ENCODE measurements around the gene KANK3.
"Not testable (repeated sequence)": the region's sequence is repeated elsewhere in the genome, so short reads cannot be mapped to it uniquely, and the experiment has no call there.

DNA sequence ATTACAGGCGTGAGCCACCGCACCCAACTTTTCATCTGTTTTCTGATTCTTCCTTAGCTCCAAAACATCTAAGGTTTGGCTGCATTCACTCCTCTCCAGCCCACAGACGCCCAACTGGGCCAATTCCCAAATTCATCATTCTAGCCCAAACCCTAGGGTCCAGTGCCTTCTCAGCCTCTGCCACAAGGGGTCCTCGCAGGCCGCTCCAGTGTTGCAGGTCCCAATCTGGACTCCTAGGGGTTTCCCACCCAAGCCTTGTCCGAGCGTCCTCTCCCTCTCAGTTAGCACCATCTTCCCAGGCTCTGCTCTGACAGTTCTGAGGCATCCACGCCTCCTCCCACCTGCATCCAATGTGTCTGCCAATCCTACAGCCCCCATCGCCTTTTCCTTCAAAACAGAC is 51.7 kb downstream of the KANK3 start:
- not testable (repeated sequence) for TF ChIP-seq POLR2A (IDR thresholded peaks at IDR 0.05)
- TF ChIP-seq, protein P1, sequence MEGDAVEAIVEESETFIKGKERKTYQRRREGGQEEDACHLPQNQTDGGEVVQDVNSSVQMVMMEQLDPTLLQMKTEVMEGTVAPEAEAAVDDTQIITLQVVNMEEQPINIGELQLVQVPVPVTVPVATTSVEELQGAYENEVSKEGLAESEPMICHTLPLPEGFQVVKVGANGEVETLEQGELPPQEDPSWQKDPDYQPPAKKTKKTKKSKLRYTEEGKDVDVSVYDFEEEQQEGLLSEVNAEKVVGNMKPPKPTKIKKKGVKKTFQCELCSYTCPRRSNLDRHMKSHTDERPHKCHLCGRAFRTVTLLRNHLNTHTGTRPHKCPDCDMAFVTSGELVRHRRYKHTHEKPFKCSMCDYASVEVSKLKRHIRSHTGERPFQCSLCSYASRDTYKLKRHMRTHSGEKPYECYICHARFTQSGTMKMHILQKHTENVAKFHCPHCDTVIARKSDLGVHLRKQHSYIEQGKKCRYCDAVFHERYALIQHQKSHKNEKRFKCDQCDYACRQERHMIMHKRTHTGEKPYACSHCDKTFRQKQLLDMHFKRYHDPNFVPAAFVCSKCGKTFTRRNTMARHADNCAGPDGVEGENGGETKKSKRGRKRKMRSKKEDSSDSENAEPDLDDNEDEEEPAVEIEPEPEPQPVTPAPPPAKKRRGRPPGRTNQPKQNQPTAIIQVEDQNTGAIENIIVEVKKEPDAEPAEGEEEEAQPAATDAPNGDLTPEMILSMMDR (IDR thresholded peaks at IDR 0.05) = not testable (repeated sequence)

All from adrenal gland (tissue), 5 donors.